ENCODE measurements around the gene ELFN1.

ELFN1 gene

DNA sequence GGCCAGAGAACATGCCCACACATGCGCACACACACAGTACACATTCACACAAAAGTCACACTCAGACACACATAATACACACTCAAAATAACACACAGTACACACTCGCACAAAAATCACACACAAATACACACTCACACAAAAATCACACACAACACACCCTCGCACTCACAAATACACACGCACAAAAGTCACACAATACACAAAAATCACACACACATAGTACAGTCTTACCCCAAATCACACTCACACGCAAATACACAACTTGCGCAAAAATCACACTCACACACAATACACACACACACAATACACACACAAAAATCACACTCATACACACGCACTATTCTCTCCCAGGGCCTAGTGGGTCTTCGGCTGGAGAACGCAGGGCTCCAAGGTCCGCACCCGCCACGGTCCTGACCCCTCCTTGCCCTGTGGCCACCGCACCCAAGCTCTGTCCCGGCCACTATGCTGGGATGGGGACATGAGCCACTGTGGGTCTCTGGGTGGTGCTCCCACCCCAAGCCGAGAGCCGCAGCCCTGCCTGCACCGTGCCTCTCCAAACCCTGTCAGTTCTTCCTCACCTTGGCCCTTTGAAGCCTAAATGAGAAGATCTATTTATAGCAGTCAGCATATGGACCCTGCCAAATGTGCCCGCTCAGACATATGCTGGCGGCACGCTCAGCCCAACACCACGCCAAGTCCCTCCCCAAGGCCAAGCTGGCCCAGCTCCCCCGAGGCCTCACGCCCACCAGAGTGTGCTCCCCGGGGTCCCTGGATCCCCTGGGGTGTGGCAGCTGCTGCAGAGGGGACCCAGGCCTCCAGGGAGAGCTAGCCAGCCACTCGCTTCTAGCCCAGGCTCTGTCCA lies 55.9 kb downstream of the ELFN1 start:
- no peak for TF ChIP-seq GATA3 (IDR thresholded peaks at IDR 0.05; ENCODE audit: low read depth, low read length)

DNA sequence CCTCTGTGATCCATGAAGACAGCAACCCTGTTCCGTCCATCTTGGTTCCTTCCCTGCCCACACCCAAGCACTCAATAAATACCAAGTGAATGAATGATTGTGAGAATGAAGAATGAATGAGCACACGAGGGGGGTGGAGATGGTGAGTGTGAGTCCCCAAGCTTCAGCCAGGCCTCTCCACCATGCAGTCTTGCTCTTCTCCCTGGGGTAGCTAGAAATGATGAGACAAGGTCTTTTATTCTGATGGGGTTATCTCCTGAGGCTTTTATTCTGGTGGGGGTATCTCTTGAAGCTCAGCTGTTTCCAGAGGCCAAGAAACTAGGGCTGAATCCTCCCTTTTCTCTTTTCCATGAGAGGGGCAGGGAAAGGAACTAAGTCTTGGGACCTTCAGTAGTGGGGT lies 57.0 kb downstream of the ELFN1 start:
- no peak for TF ChIP-seq GATA2 (IDR thresholded peaks at IDR 0.05; ENCODE audit: low read depth, low read length)
- no peak for TF ChIP-seq GATA3 (IDR thresholded peaks at IDR 0.05; ENCODE audit: low read depth, low read length)

DNA sequence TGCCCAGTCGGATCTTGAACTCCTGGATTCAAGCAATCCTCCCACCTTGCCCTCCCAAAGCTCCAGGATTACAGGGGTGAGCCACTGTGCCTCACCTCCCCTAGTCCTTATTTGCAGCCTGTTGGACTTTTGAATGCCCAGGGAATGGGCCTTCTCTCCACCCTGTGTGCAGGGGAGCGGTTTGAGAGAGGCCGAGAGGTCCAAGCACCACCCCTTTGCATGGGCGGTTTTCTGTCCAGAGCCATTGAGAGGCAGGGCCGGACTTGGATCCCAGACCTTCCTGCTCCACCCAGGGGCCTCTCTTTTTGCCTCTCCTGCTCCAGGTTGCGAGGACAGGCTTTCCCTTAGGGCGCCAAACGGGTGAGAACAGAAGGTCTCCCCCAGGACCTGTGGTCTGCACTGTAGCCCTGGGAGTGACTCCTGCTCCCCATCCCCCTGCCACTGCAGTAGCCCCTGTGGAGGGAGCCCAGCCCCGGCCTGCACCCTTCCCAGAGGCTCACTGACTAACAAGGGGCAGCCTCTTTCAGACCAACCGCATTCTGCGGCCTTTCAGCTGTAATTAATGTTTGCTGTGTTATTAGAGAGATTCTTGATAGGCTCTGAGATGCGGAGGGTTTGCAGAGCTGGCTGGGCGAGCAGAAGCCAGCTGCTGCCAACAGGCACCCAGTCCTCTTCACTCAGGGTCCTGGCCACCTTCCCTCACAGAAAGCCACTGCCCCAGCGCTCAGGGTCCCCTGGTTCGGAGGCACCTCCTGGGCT lies 57.9 kb downstream of the ELFN1 start:
- peak; percentile 58 for TF ChIP-seq GATA2 (IDR thresholded peaks at IDR 0.05; ENCODE audit: low read depth, low read length)
- no peak for TF ChIP-seq GATA3 (IDR thresholded peaks at IDR 0.05; ENCODE audit: low read depth, low read length)

DNA sequence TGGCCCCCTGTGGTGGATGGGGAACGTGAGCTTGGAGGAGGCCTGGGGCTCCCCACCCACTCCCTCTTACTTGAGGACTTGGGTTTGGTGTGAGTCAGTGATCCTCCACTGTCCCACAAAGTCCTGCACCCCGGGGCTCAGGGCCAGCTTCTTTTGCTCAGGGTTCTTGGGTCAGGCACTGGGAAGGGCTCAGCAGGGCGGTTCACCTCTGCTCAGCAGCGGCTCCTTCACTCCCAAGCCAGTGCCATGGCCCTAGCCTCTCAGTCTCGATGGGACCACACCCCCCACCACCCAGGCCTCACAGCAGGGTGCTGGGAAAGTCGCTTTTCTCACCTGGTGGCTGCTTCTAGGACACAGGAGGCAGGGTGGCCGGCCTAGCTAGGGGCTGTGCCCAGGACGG lies 59.1 kb downstream of the ELFN1 start:
- TF ChIP-seq GATA2 (IDR thresholded peaks at IDR 0.05; ENCODE audit: low read depth, low read length), result no peak
- TF ChIP-seq GATA3 (IDR thresholded peaks at IDR 0.05; ENCODE audit: low read depth, low read length), result no peak

DNA sequence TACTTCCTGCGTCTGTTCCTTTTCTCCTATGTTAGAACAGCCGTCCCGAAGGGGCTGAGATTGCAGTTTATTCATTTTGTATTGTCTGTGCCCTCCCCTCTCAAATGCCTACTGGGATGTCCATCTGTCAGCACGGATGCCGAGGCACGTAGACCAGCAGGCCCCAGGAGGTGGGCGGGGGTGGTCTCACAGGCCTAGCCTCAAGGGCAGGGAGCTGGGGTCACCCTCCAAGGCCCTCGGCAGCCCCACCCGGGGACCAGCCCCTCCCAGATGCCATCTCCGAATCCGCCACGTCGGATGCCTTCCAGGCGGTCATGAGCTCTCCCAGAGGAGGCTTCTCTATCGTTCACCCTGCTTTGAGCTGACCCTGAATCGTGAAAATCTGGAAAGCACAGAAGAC lies 59.7 kb downstream of the ELFN1 start:
- TF ChIP-seq GATA3 (IDR thresholded peaks at IDR 0.05; ENCODE audit: low read depth, low read length) (no peak), GATA2 (IDR thresholded peaks at IDR 0.05; ENCODE audit: low read depth, low read length) (no peak)

DNA sequence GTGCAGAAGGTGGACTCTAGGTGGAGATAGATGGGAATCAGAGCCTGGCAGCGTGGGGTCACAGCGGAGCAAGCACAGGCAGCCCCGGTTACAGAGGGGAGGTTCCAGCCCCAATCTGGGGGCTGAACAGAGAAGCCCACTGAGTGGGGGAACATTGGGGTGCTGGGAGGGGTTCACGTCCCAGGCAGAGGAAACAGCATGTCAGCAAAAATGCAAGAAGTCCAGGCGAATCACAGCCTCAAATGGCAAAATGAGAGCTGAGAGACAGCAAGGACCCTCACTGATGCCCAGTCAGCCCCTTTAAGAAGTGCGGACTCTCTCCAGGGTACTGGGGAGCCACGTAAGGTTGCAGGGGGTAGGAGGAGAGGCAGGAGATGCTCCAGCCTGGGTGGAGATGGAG lies 62.0 kb downstream of the ELFN1 start:
- no peak for TF ChIP-seq GATA3 (IDR thresholded peaks at IDR 0.05; ENCODE audit: low read depth, low read length)
- TF ChIP-seq GATA2 (IDR thresholded peaks at IDR 0.05; ENCODE audit: low read depth, low read length), result no peak

DNA sequence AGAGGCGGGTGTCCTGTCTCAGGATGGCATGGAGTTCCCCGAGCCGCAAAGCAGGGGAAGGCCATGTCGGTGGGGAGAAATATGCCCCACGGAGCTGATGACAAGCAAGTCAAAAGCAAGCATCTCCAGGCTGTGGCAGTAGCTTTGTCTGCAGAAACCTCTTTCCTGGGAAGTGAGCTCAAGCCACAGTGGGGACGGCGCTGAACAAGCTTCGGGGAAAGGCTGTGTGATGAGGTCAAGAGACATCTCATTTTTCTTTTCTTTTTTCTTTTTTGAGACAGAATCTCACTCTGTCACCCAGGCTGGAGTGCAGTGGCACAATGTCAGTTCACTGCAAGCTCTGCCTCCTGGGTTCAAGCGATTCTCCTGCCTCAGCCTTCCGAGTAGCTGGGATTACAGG lies 62.6 kb downstream of the ELFN1 start:
- TF ChIP-seq GATA3 (IDR thresholded peaks at IDR 0.05; ENCODE audit: low read depth, low read length), result no peak
- TF ChIP-seq GATA2 (IDR thresholded peaks at IDR 0.05; ENCODE audit: low read depth, low read length), result no peak

DNA sequence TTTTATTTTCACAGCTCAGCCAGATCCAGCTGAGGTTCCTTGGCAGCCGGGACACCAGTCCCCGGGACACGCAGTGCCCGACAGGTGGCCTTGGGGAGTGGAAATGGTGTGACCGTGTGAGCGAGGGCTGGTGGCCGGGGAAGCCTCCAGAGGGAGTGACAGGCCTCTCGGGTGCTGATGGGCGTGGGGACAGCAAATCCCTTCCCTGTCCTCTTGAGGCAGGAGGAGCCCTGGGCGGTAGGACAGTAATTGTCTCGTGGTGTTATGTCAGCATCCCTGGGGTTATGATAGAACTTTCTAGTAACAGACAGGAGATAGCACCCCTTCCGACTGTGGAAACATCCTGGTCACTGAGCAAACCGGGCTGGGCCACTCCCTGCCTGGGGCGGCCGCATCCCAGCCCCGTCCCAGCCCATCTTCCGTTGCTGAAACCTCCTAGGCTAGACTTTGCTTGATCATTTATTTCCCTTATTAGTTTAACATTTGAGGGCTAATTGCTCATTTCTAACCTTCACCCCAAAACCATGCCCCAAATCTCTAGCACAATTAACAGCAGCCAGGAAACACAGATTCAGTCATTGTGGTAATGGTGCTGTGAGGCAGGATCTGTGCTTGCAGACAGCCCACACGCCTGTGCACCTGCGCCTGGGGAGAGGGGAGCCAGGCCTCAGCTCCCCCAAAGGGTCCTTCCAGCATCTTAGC lies 63.3 kb downstream of the ELFN1 start:
- TF ChIP-seq GATA2 (IDR thresholded peaks at IDR 0.05; ENCODE audit: low read depth, low read length) (no peak), GATA3 (IDR thresholded peaks at IDR 0.05; ENCODE audit: low read depth, low read length) (no peak)

DNA sequence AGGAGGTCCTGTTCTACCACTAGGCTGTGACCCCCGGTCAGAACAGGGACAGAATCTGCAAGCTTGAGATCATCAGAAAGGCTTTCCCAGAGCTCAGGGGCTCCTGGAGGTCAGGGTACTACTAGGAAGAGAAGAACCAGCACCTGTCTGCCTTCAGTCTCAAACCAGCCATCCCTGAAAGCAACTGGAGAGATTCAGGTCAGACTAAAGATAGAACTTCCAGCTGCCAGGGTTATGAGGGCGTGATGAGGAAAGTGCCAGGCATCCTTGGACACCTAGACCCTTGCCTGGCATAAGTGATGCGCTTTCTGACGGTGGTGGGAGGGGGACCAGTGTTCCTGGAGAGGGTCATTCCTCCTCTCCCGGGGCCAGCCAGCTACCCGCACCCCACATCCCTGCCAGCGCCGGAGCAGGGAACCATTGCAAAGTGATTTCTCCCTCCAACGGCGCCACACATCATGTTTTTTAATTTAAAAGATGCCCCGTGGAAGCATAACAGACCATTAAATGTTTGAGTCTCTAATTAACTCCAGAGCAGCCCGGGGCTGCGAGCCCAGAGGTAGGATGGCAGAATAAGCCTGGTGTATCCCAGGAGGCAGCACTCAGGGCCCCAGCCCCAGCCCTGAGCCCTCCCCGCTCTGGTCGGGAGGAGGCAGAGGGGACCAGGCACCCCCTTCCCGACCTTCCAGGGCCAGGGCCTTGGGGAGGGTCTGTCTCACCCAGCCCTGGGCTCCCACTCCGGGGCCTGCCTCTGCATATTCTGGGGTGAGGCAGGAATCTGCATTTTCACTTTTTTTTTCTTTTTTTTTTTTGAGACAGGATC lies 64.0 kb downstream of the ELFN1 start:
- no peak for TF ChIP-seq GATA3 (IDR thresholded peaks at IDR 0.05; ENCODE audit: low read depth, low read length)
- no peak for TF ChIP-seq GATA2 (IDR thresholded peaks at IDR 0.05; ENCODE audit: low read depth, low read length)

DNA sequence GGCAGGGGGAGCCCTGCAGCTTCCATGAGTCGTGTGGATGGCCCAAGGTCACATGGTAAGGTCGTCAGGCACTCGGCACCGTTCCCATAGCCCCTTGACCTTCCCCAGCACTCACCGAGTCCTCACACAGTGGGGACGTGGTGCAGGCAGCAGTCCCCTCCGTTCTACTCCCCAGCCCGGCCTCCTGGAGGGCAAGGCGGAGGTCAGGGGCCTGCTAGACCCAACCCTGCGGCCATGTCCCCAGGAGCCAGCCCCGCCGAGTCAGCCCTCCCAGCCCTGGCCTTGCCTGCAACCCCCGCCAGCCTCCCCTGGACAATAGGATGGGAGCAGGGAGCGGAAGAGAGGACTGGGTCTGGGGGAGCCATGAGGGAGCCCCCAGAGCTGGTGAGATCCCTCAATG lies 65.2 kb downstream of the ELFN1 start:
- no peak for TF ChIP-seq GATA3 (IDR thresholded peaks at IDR 0.05; ENCODE audit: low read depth, low read length)
- TF ChIP-seq GATA2 (IDR thresholded peaks at IDR 0.05; ENCODE audit: low read depth, low read length), result no peak

DNA sequence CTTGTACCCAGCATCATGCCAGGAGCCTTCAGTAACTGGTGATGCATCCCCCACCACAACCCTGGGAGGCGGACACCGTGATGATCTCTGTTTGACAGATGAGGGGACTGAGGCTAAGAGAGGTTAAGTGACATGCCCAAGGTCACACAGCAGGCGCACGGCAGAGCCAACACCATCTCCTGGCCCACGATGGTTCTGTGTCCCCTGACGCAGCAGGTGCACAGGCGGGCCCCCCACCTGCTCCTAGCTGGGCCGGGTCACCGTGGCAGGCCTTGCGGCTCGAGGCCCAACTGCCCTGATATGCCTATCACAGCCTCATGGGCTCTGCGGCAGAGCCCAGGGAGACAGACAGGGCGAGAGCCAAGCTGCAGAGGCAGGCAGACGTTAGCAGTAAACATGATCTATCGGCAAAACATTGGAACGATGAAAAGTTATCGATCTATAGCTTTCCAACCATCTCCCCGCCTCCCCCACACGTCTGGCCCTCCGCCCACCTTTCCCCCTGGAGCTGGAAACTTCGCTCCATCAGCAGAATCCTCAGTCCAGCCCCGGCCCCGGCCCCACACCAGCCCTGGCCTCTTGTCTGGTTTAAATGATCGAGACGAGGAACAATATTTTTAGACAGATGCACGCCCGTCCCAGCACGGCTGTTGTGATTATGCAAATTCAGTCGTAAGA lies 65.9 kb downstream of the ELFN1 start:
- TF ChIP-seq GATA2 (IDR thresholded peaks at IDR 0.05; ENCODE audit: low read depth, low read length), result no peak
- no peak for TF ChIP-seq GATA3 (IDR thresholded peaks at IDR 0.05; ENCODE audit: low read depth, low read length)

DNA sequence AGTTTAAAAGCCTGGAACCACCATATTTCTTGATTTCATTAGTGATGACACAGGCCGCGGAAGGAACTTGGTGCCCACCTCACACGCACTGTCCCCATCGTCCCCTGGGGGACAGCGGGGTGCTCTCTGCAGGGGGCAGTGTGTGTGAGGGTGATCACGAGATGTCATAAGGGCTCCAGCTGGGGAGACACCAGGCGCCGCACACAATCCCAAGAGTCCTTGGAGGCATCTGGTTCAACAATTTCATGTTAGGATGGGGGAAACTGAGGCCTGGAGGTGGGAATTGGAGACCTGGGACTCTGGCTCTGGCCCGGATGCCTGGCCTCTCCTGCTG lies 66.4 kb downstream of the ELFN1 start:
- TF ChIP-seq GATA3 (IDR thresholded peaks at IDR 0.05; ENCODE audit: low read depth, low read length) (no peak), GATA2 (IDR thresholded peaks at IDR 0.05; ENCODE audit: low read depth, low read length) (no peak)

DNA sequence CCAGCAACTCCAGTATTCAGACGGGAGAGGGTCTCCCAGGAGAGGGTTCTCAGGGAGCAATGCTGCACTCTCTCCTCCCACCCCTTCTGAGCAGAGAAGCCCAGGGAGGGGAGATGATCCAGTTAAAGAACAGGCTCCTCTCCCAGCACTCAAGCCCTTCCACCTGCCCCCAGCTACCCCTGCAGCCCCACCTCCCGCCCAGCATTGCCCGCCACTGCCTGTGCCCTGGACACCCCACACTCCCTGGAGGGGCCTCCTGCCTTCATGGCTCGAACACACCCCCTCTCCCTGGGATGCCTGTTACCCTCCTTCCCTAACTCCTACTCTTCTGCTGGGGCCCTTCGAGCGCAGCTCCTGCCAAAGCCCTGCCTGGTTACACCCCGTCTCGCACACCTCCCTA lies 66.8 kb downstream of the ELFN1 start:
- TF ChIP-seq GATA2 (IDR thresholded peaks at IDR 0.05; ENCODE audit: low read depth, low read length) (no peak), GATA3 (IDR thresholded peaks at IDR 0.05; ENCODE audit: low read depth, low read length) (no peak)

All from SH-SY5Y (cell line).